Endothelial cell of umbilical vein (primary cell): Measurements from ENCODE around the gene ZNFX1. TPM values are rescaled to one million over a fixed set of nuclear protein-coding genes. Genes with fewer than 3 reads are reported as not detected.

ENCODE experiments used
- BruUV-seq: library from RNA; stranded (reverse); fragments of 400-500 nt; replicated peaks from 2 replicates; lab custom pipeline; 2021; lab: Mats Ljungman, UMichigan
- CTCF ChIA-PET: fragments of 300-600, 350-600 bp; sonication (Branson Sonifier 250); formaldehyde crosslinking; loops from one replicate; lab custom pipeline; 2021; ENCODE audit warnings: antibody characterized with exemption, inconsistent platforms; lab: Charles Lee
- POLR2A ChIA-PET: fragments of 300-600, 350-600 bp; sonication (Branson Sonifier 250); formaldehyde crosslinking; loops from one replicate; lab custom pipeline; 2021; ENCODE audit warnings: antibody characterized with exemption, inconsistent platforms; lab: Charles Lee
- DNase-seq: peaks from one replicate; pipeline ENCODE4 v3.0.0-alpha.2; 2011; ENCODE audit warnings: low read depth, low spot score
- FAIRE-seq: peaks from 2 replicates; lab custom pipeline; 2011; peaks lifted over from hg19 to GRCh38; lab: Jason Lieb, UNC
- H2AFZ ChIP-seq: 2 replicates; pipeline ENCODE4 v1.6.0; 2012; ENCODE audit warnings: low read depth, low read length, control low read depth, inconsistent platforms
- H3K27ac ChIP-seq: 2 replicates; pipeline ENCODE4 v1.5.1; 2011; ENCODE audit warnings: low read depth, mild to moderate bottlenecking, control low read depth, low read length, moderate library complexity; ENCODE audit not compliant: insufficient read depth
- H3K27me3 ChIP-seq, 2 experiments: 2 replicates each; pipeline versions ENCODE4 v1.6.0 to v1.6.1; 2011; ENCODE audit warnings: low read length in 2 of 2, mixed read lengths in 1 of 2; ENCODE audit not compliant: control insufficient read depth in 2 of 2, insufficient read depth in 2 of 2
- H3K36me3 ChIP-seq, 2 experiments: 2 replicates in 1 of 2; 3 replicates in 1 of 2; pipeline ENCODE4 v1.5.1; 2011; ENCODE audit warnings: low read length in 2 of 2, mild to moderate bottlenecking in 1 of 2, moderate library complexity in 1 of 2; ENCODE audit not compliant: control insufficient read depth in 2 of 2, insufficient read depth in 2 of 2; ENCODE audit errors: extremely low read depth in 1 of 2
- H3K4me1 ChIP-seq: 3 replicates; pipeline ENCODE4 v1.5.1; 2011; ENCODE audit warnings: mild to moderate bottlenecking, low read length; ENCODE audit not compliant: control insufficient read depth, insufficient read depth; ENCODE audit errors: extremely low read depth
- H3K4me2 ChIP-seq: 2 replicates; pipeline ENCODE4 v1.6.1; 2011; ENCODE audit warnings: low read length, control low read depth, mixed read lengths; ENCODE audit not compliant: insufficient read depth
- H3K4me3 ChIP-seq, 3 experiments: fragments of 200-600 bp in 1 of 3; sonication (generic), shearing (Covaris generic) in 1 of 3; replicated peaks in 1 of 3; 2 replicates each; pipeline ENCODE4 v1.5.1; 2011 to 2016; ENCODE audit warnings: control low read depth in 3 of 3, low read length in 3 of 3, mild to moderate bottlenecking in 2 of 3, inconsistent platforms in 1 of 3, low read depth in 1 of 3, moderate library complexity in 1 of 3; ENCODE audit not compliant: insufficient read depth in 1 of 3
- H3K79me2 ChIP-seq: 2 replicates; pipeline ENCODE4 v1.6.0; 2012; ENCODE audit warnings: low read length, inconsistent platforms; ENCODE audit not compliant: control insufficient read depth, insufficient read depth
- H3K9ac ChIP-seq: replicated peaks from 2 replicates; pipeline ENCODE3; 2011; ENCODE audit warnings: low read length, control low read depth; ENCODE audit not compliant: insufficient read depth; ENCODE audit errors: extremely low read depth
- H3K9me1 ChIP-seq: replicated peaks from 3 replicates; pipeline ENCODE4 v1.6.0; 2011; ENCODE audit warnings: mild to moderate bottlenecking, low read length; ENCODE audit not compliant: control insufficient read depth, insufficient read depth; ENCODE audit errors: extremely low read depth
- H3K9me3 ChIP-seq: replicated peaks from 2 replicates; pipeline ENCODE4 v1.5.1; 2012; ENCODE audit warnings: low read length, inconsistent platforms; ENCODE audit not compliant: control insufficient read depth, insufficient read depth
- H4K20me1 ChIP-seq: replicated peaks from 2 replicates; pipeline ENCODE3; 2011; ENCODE audit warnings: mild to moderate bottlenecking, low read length; ENCODE audit not compliant: control insufficient read depth, insufficient read depth; ENCODE audit errors: extremely low read depth
- CTCF ChIP-seq, 2 donors: IDR thresholded peaks; 1 replicate in 1 of 2; 2 replicates in 1 of 2; pipeline ENCODE4 v1.5.1; 2011; ENCODE audit warnings: low read length in 2 of 2, mild to moderate bottlenecking in 2 of 2, moderate library complexity in 2 of 2, control low read depth in 1 of 2, inconsistent platforms in 1 of 2, low read depth in 1 of 2; ENCODE audit not compliant: insufficient read depth in 1 of 2; ENCODE audit errors: extremely low read depth in 1 of 2
- EZH2 ChIP-seq: IDR thresholded peaks from 2 replicates; pipeline ENCODE4 v1.6.1; 2012; ENCODE audit warnings: borderline replicate concordance, low read depth, mild to moderate bottlenecking, moderate library complexity, low read length, inconsistent platforms; ENCODE audit not compliant: severe bottlenecking
- FOS ChIP-seq: IDR thresholded peaks from 2 replicates; pipeline ENCODE4 v1.6.1; 2011; ENCODE audit warnings: mild to moderate bottlenecking, low read length, moderate library complexity, borderline replicate concordance; ENCODE audit not compliant: insufficient read depth
- GATA2 ChIP-seq: IDR thresholded peaks from 2 replicates; pipeline ENCODE4 v1.7.0; 2011; ENCODE audit warnings: low read depth, mild to moderate bottlenecking, moderate library complexity, mixed read lengths, low read length; ENCODE audit not compliant: insufficient read length, insufficient read depth
- JUN ChIP-seq: IDR thresholded peaks from 2 replicates; pipeline ENCODE4 v1.6.1; 2011; ENCODE audit warnings: borderline replicate concordance, low read depth; ENCODE audit not compliant: insufficient read length, insufficient read depth
- MYC ChIP-seq: IDR thresholded peaks from one replicate; pipeline ENCODE4 v1.6.1; 2011; ENCODE audit warnings: mild to moderate bottlenecking, low read depth, low read length
- POLR2A ChIP-seq: IDR thresholded peaks from 2 replicates; pipeline ENCODE4 v1.6.1; 2012; ENCODE audit warnings: low read depth, mild to moderate bottlenecking, control low read depth, low read length
- POLR2AphosphoS5 ChIP-seq: IDR thresholded peaks from 2 replicates; pipeline ENCODE4 v1.6.1; 2012; ENCODE audit warnings: low read depth, mild to moderate bottlenecking, control low read depth, low read length, moderate library complexity; ENCODE audit not compliant: insufficient read depth
- dilution Hi-C: fragments of 300-500 bp; cut with MboI; formaldehyde crosslinking; loops from one replicate; pipeline ENCODE4 v1.15.0; 2019; ENCODE audit warnings: low sequenced_read_pairs; ENCODE audit not compliant: extremely low pct_ligation_motif_present
- intact Hi-C: fragments of 100-400 bp; cut with micrococcal nuclease; formaldehyde crosslinking; loops from one replicate; pipeline ENCODE4 v1.10.0; 2022
- polyA plus RNA-seq, 4 experiments: library from polyadenylated mRNA; depleted of rRNA in 3 of 4; stranded (reverse) in 3 of 4; unstranded in 1 of 4; fragments of >200 nt; gene quantifications; 2 replicates each; pipeline versions ENCODE4 v1.2.1 to v1.2.3, GENCODE V29; 2011 to 2012; ENCODE audit warnings: missing spikeins in 1 of 4
- total RNA-seq: library from RNA; stranded (reverse); gene quantifications from 2 replicates; pipeline ENCODE4 v1.2.3, GENCODE V29; 2021
- TF ChIP-seq, protein P1 (sequence below): IDR thresholded peaks from 2 replicates; pipeline ENCODE4 v1.6.1; 2011; ENCODE audit not compliant: insufficient read depth, insufficient read length

ZNFX1 gene
- total and polyA plus RNA-seq, 2 donors (not counting 3 experiments of a cell fraction or from before 2014, with no cell fraction given) = 8.3 to 27.9 TPM

GRCh38 chr20:49234831-49235230, 43.0 kb downstream of the ZNFX1 start:
- H3K27ac ChIP-seq = no peak overlapping the region
- H4K20me1 ChIP-seq = no peaks in the 10 kb centered on the region
- no peaks in the 10 kb centered on the region for H3K79me2 ChIP-seq
- H3K4me3 ChIP-seq = no peak overlapping the region
- H3K36me3 ChIP-seq = peaks cover 23 to 51% of the 10 kb centered on the region in 2 experiments
- TF ChIP-seq POLR2A = no peak
- no peak for TF ChIP-seq EZH2
- TF ChIP-seq, protein P1, sequence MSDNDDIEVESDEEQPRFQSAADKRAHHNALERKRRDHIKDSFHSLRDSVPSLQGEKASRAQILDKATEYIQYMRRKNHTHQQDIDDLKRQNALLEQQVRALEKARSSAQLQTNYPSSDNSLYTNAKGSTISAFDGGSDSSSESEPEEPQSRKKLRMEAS = no peak
- no peak for TF ChIP-seq FOS
- TF ChIP-seq JUN = no peak
- TF ChIP-seq GATA2 = no peak
- TF ChIP-seq CTCF (IDR thresholded peaks at IDR 0.05; ENCODE audit: extremely low read depth in 1 of 2, insufficient read depth in 1 of 2, low read depth in 1 of 2, low read length in 2 of 2) = no peak
- no peak for TF ChIP-seq MYC
- no peak for TF ChIP-seq POLR2AphosphoS5
- no peak overlapping the region for H3K9ac ChIP-seq
- dilution Hi-C loops (no loop called here), intact Hi-C loops (no loop called here)
- H3K4me2 ChIP-seq = no peak overlapping the region
- H2AFZ ChIP-seq = no peak overlapping the region
- H3K9me3 ChIP-seq = no peaks in the 10 kb centered on the region
- DNase-seq (no peak), FAIRE-seq (no peak)
- H3K27me3 ChIP-seq = no peaks in the 10 kb centered on the region
- POLR2A ChIA-PET = no interaction called here
- CTCF ChIA-PET = interaction anchor here (1.8 kb wide), 1 partner anchor 11 kb away, joined by 7 read pairs; no protein-coding TSS in a partner anchor
- no peaks in the 10 kb centered on the region for H3K9me1 ChIP-seq
- no peaks in the 10 kb centered on the region for H3K4me1 ChIP-seq
- BruUV-seq = no TSS peak
